ENCODE data around the gene TNF.

Gene TNF

DNA sequence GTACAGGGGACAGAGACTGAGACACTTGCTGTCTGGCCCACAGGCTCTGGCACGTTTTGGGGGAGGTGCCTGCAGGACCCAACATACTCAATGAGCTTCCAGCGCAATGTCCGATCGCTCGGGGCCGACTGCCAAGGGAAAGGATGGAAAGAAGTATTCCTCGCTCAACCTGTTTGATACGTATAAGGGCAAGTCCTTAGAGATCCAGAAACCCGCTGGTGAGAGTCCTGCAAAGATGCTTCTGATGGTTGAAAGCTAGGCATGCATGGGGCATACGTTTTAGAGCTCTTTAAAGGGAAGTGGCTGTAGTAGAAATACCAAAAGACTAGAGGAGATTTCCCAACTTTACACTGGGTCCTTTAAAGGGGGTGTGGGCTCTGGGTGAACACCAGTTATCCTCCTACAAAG, 47.3 kb downstream of the TNF start:
- DNase-seq = no peak

DNA sequence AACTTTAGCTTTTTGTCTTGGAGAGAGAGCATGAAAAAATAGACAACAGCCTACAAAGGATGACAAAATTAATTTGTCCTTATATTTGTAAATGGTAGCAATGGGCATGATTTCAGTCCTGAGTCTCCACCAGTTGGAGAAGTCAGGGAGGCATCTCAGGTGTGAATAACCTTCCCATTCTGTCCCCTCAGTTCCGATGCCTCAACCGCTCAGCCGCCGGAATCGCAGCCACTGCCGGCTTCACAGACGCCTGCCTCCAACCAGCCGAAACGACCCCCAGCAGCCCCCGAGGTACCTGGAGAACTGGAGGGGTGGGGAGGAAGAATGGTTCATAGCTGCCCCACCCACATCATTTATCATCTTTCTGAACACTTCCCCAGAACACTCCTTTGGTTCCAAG, 48.7 kb downstream of the TNF start:
- DNase-seq = no peak

DNA sequence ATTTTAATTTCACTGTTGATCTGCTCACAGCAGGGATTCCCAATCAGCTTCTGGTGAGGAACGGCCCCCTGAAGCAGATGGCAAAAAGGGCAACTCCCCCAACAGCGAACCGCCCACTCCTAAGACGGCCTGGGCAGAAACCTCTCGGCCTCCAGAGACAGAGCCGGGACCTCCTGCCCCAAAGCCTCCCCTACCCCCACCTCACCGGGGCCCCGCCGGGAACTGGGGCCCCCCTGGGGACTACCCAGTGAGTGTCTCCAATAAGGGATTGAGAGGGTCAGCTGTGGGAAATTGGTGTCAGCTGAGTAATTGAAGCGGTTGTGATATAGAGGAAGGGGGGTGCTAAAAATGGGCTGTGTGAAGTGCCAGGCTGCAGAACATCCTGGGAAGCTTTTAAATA, 51.6 kb downstream of the TNF start:
- no peak for DNase-seq

DNA sequence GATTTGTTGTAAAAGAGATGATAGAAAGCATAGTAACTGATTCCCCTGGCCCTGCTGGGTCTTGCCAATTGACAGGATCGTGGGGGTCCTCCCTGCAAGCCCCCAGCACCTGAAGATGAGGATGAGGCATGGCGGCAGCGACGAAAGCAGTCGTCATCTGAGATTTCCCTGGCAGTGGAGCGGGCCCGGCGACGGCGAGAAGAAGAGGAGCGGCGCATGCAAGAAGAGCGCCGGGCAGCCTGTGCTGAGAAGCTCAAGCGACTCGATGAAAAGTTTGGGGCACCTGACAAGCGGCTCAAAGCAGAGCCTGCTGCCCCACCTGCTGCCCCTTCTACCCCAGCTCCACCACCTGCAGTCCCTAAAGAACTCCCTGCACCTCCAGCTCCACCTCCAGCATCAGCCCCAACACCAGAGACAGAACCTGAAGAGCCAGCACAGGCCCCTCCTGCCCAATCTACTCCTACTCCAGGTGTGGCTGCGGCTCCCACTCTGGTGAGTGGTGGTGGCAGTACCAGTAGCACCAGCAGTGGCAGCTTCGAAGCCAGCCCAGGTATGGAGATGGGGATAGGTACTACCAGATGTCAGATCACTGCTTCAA, 52.4 kb downstream of the TNF start:
- no peak for DNase-seq

Measured in hypothalamus (tissue), 51 donors.